Sigmoid colon (tissue), 3 donors: ENCODE measurements around the gene MRPL54.

Experiments
- POLR2A ChIP-seq, 2 donors: fragments of 450-650 bp; IDR thresholded peaks; one replicate each; pipeline ENCODE4 v1.6.1; 2016; ENCODE audit warnings: antibody characterized with exemption in 2 of 2, mild to moderate bottlenecking in 2 of 2, moderate library complexity in 2 of 2
- TF ChIP-seq, protein P1 (sequence below), 4 experiments: fragments of 450-650 bp in 3 of 4; fragments of 200-600 bp in 1 of 4; IDR thresholded peaks; one replicate each; pipeline ENCODE4 v1.5.1; 2016 to 2019; ENCODE audit warnings: antibody characterized with exemption in 4 of 4, mild to moderate bottlenecking in 3 of 4, moderate library complexity in 2 of 4

DNA sequence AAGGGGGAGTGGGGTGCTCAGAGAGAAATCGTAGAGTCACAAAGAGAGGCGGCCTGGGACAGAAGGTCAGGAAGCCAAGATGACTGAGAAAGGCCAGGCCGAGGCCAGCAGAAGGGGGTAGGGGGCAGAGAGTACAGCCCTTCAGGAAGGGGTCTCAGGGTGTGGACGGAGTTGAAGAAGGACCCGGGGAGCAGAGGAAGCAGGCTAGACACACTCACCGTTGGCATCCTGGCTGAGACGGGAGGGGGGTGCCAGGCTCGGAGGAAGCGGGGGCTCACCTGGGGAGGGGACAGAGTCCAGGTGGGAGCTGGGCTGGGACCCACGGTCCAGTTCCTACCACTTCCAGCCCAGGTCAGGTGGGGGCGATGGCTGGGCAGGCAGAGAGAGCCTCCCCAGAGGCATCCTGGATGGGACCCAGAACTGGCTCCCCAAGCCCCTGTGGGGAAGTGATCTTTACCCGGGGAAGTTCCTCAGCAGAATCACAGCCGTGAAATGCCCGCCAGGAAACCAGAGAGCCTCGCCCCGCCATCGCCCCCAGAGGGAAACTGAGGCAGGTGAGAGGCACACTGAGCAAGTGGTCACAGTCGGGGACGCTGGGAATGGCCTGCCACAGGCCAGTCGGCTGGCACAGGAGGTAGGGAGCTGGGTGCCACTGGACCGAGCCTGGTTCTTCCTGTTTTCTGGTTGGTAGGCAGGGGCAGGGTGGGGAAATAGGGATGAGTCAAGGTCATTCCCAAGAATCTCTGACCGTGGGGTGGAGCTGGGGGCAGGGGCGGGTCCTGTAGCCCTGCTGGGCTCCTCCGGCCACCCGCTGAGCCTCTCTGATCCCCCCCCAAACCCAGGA is 22.3 kb downstream of the MRPL54 start:
- TF ChIP-seq POLR2A (IDR thresholded peaks at IDR 0.05): no peak
- TF ChIP-seq, protein P1, sequence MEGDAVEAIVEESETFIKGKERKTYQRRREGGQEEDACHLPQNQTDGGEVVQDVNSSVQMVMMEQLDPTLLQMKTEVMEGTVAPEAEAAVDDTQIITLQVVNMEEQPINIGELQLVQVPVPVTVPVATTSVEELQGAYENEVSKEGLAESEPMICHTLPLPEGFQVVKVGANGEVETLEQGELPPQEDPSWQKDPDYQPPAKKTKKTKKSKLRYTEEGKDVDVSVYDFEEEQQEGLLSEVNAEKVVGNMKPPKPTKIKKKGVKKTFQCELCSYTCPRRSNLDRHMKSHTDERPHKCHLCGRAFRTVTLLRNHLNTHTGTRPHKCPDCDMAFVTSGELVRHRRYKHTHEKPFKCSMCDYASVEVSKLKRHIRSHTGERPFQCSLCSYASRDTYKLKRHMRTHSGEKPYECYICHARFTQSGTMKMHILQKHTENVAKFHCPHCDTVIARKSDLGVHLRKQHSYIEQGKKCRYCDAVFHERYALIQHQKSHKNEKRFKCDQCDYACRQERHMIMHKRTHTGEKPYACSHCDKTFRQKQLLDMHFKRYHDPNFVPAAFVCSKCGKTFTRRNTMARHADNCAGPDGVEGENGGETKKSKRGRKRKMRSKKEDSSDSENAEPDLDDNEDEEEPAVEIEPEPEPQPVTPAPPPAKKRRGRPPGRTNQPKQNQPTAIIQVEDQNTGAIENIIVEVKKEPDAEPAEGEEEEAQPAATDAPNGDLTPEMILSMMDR (IDR thresholded peaks at IDR 0.05): no peak
